GM12892 (cell line): ENCODE data around the gene TMEM62.

Experiments
- POLR2A ChIP-seq: IDR thresholded peaks from 2 replicates; pipeline ENCODE4 v1.6.1; 2011; ENCODE audit warnings: low read depth, low read length, control low read depth
- POLR2AphosphoS5 ChIP-seq: IDR thresholded peaks from 2 replicates; pipeline ENCODE4 v1.6.1; 2011; ENCODE audit warnings: low read depth, low read length, control low read depth

DNA sequence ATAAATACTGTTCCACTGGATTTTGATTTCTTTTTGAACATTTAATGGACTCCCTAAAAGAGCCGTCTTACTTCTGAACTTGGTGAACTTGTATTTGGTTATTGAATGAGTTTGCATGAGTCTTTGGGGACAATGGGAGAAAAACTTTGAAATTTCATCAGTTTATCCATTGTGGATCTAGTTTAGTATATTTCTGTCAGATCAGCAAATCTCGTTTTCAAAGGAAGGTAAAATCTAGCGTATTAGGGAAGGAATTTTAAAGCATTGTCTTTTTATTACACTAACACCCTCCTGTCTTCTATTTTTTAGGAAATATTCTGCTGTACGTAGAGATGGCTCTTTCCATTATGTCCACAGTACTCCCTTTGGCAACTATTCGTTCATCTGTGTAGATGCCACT lies 12.8 kb downstream of the TMEM62 start:
- TF ChIP-seq POLR2A (no peak), POLR2AphosphoS5 (no peak)
